Muscle layer of colon (tissue), 2 donors: ENCODE results near the gene YBX1.

Source experiments
- H3K27ac ChIP-seq: one replicate; pipeline ENCODE4 v1.7.0; 2013; ENCODE audit warnings: low read depth, mild to moderate bottlenecking, low read length, moderate library complexity
- H3K27me3 ChIP-seq, 2 donors: one replicate each; pipeline ENCODE4 v1.7.0; 2013; ENCODE audit warnings: low read length in 2 of 2, mild to moderate bottlenecking in 2 of 2; ENCODE audit not compliant: insufficient read depth in 2 of 2, control insufficient read depth in 1 of 2
- H3K36me3 ChIP-seq: one replicate; pipeline ENCODE4 v1.7.0; 2013; ENCODE audit warnings: mild to moderate bottlenecking, low read length; ENCODE audit not compliant: insufficient read depth
- H3K4me1 ChIP-seq: one replicate; pipeline ENCODE4 v1.7.0; 2013; ENCODE audit warnings: mild to moderate bottlenecking, low read length; ENCODE audit not compliant: insufficient read depth
- H3K4me3 ChIP-seq, 2 donors: one replicate each; pipeline ENCODE4 v1.7.0; 2013; ENCODE audit warnings: low read length in 2 of 2, low read depth in 1 of 2, mild to moderate bottlenecking in 1 of 2, moderate library complexity in 1 of 2
- H3K9ac ChIP-seq: one replicate; pipeline ENCODE4 v1.7.0; 2013; ENCODE audit warnings: low read length
- H3K9me3 ChIP-seq: one replicate; pipeline ENCODE4 v1.7.0; 2013; ENCODE audit warnings: mild to moderate bottlenecking, low read length
- donor health status: abdominal sarcoma.
- donor health status: Adenocarcinoma of cecum.

YBX1 gene

GRCh38 chr1:42681741-42682483, at the start of gene YBX1:
Gene YBX1 (plus strand): TSS chr1:42682418. CDS start chr1:42682566, 148 bp downstream.
- H3K4me1 ChIP-seq, result peaks cover 47% of the 10 kb centered on the region
- peak within 1 kb of the TSS; percentile 93 for H3K9ac ChIP-seq
- H3K27me3 ChIP-seq, result no peaks in the 10 kb centered on the region
- H3K4me3 ChIP-seq, result peak within 1 kb of the TSS; percentile 89 to 97
- peak within 1 kb of the TSS; percentile 89 for H3K27ac ChIP-seq
- no peaks in the 10 kb centered on the region for H3K36me3 ChIP-seq
- no peaks in the 10 kb centered on the region for H3K9me3 ChIP-seq

GRCh38 chr1:42639116-42639515, 43.1 kb upstream of the YBX1 start:
- Histone ChIP-seq H3K36me3 (no peaks in the 10 kb centered on the region), H3K27ac (no peak overlapping the region), H3K4me3 (no peak overlapping the region), H3K4me1 (no peaks in the 10 kb centered on the region), H3K9me3 (no peaks in the 10 kb centered on the region), H3K9ac (no peak overlapping the region), H3K27me3 (no peaks in the 10 kb centered on the region)

- no peak overlapping the region for H3K4me3 ChIP-seq
- H3K36me3 ChIP-seq, result peaks cover 5% of the 10 kb centered on the region
- H3K27me3 ChIP-seq, result no peaks in the 10 kb centered on the region
- H3K27ac ChIP-seq, result no peak overlapping the region
- H3K9me3 ChIP-seq, result no peaks in the 10 kb centered on the region
- no peaks in the 10 kb centered on the region for H3K4me1 ChIP-seq
- no peak overlapping the region for H3K9ac ChIP-seq
Measured at GRCh38 chr1:42646056-42646455, 36.2 kb upstream of the YBX1 start.

GRCh38 chr1:42657201-42657600, 25.0 kb upstream of the YBX1 start:
- Histone ChIP-seq H3K9me3 (no peaks in the 10 kb centered on the region), H3K4me3 (peak overlapping the region; percentile 69 to 89), H3K27me3 (no peaks in the 10 kb centered on the region), H3K27ac (no peak overlapping the region), H3K9ac (no peak overlapping the region), H3K36me3 (peaks cover 7% of the 10 kb centered on the region), H3K4me1 (peaks cover 9% of the 10 kb centered on the region)

GRCh38 chr1:42657981-42658876, 24.0 kb upstream of the YBX1 start, which contains the start of gene PPIH:
Gene PPIH (plus strand): TSS chr1:42658423. CDS start chr1:42658447, 24 bp downstream.
- H3K4me1 ChIP-seq, result peaks cover 9% of the 10 kb centered on the region
- peak within 1 kb of the TSS; percentile 69 to 89 for H3K4me3 ChIP-seq
- H3K36me3 ChIP-seq, result peaks cover 7% of the 10 kb centered on the region
- peak within 1 kb of the TSS; percentile 86 for H3K27ac ChIP-seq
- no peaks in the 10 kb centered on the region for H3K9me3 ChIP-seq
- H3K9ac ChIP-seq, result peak within 1 kb of the TSS; percentile 65
- no peaks in the 10 kb centered on the region for H3K27me3 ChIP-seq

- H3K9ac ChIP-seq, result peak overlapping the region; percentile 44
- no peak overlapping the region for H3K27ac ChIP-seq
Measured at GRCh38 chr1:42658877-42659337, 23.3 kb upstream of the YBX1 start.

GRCh38 chr1:42660907-42661500, 21.2 kb upstream of the YBX1 start:
- H3K4me1 ChIP-seq, result peaks cover 9% of the 10 kb centered on the region
- no peaks in the 10 kb centered on the region for H3K9me3 ChIP-seq
- H3K36me3 ChIP-seq, result peaks cover 14% of the 10 kb centered on the region
- H3K4me3 ChIP-seq, result no peak overlapping the region
- H3K27me3 ChIP-seq, result no peaks in the 10 kb centered on the region
- no peak overlapping the region for H3K27ac ChIP-seq
- no peak overlapping the region for H3K9ac ChIP-seq

More at GRCh38 chr1:42658877-42659337, 23.3 kb upstream of the YBX1 start:
- Histone ChIP-seq H3K9me3 (no peaks in the 10 kb centered on the region), H3K36me3 (peaks cover 7% of the 10 kb centered on the region), H3K4me1 (peaks cover 9% of the 10 kb centered on the region), H3K27me3 (no peaks in the 10 kb centered on the region), H3K4me3 (peak overlapping the region; percentile 69 to 89)

- no peak overlapping the region for H3K9ac ChIP-seq
- H3K27ac ChIP-seq, result no peak overlapping the region
- no peaks in the 10 kb centered on the region for H3K9me3 ChIP-seq
- H3K36me3 ChIP-seq, result peaks cover 46% of the 10 kb centered on the region
- no peaks in the 10 kb centered on the region for H3K27me3 ChIP-seq
- no peaks in the 10 kb centered on the region for H3K4me1 ChIP-seq
- H3K4me3 ChIP-seq, result no peak overlapping the region
Measured at GRCh38 chr1:42669936-42670335, 12.3 kb upstream of the YBX1 start.

GRCh38 chr1:42670425-42670824, 11.8 kb upstream of the YBX1 start:
- no peaks in the 10 kb centered on the region for H3K9me3 ChIP-seq
- no peak overlapping the region for H3K4me3 ChIP-seq
- H3K27ac ChIP-seq, result no peak overlapping the region
- no peaks in the 10 kb centered on the region for H3K27me3 ChIP-seq
- H3K4me1 ChIP-seq, result no peaks in the 10 kb centered on the region
- no peak overlapping the region for H3K9ac ChIP-seq
- peaks cover 46% of the 10 kb centered on the region for H3K36me3 ChIP-seq

GRCh38 chr1:42674214-42674613, 8.0 kb upstream of the YBX1 start:
- no peaks in the 10 kb centered on the region for H3K4me1 ChIP-seq
- peaks cover 20% of the 10 kb centered on the region for H3K36me3 ChIP-seq

GRCh38 chr1:42674682-42675081, 7.5 kb upstream of the YBX1 start:
- no peaks in the 10 kb centered on the region for H3K4me1 ChIP-seq
- H3K27ac ChIP-seq, result no peak overlapping the region
- no peak overlapping the region for H3K9ac ChIP-seq
- H3K9me3 ChIP-seq, result no peaks in the 10 kb centered on the region
- H3K27me3 ChIP-seq, result no peaks in the 10 kb centered on the region
- H3K36me3 ChIP-seq, result peaks cover 20% of the 10 kb centered on the region
- no peak overlapping the region for H3K4me3 ChIP-seq

More at GRCh38 chr1:42674214-42674613, 8.0 kb upstream of the YBX1 start:
- Histone ChIP-seq H3K27ac (no peak overlapping the region), H3K9ac (no peak overlapping the region), H3K4me3 (no peak overlapping the region), H3K9me3 (no peaks in the 10 kb centered on the region), H3K27me3 (no peaks in the 10 kb centered on the region)
